Activated CD4-positive, alpha-beta T cell treated with anti-CD3 and anti-CD28 coated beads for 24 hours (primary cell): ENCODE data around the gene APRT.
"Not testable (repeated sequence)": the region's sequence is repeated elsewhere in the genome, so short reads cannot be mapped to it uniquely, and the experiment has no call there.

Source experiments
- DNase-seq, 2 donors: peaks; one replicate each; pipeline ENCODE4 v3.0.0-alpha.2; 2020; ENCODE audit warnings: low read depth in 2 of 2

Gene APRT

DNA sequence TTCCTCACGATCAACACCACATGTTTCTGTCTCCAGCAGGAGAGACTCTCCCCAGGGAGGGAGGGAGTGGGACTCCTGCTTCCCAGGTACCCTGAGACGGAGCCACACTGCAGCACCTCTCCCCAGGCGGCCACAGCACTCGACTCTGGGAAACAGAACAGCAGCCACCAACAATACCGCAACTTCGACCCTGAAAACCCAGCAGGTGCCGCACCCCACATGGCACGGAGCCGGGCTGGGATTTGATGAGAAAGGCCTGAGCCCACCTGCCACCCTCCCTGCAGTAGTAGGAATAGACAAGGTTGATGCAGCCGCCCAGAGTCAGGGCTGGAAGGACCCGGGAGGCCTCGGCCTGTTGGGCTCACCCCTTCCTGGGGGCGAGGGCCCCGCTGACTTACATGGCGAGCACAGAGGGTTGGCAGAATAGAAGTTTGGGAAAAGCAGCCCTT is 30.6 kb upstream of the APRT start:
- no peak for DNase-seq

GRCh38 chr16:88841521-88842307 is 30.0 kb upstream of the APRT start:
- no peak for DNase-seq

- no peak for DNase-seq
These were observed 29.0 kb upstream of the APRT start for GRCh38 chr16:88840600-88841215.

- no peak for DNase-seq
These were observed 28.2 kb upstream of the APRT start for GRCh38 chr16:88839745-88840599.

DNA sequence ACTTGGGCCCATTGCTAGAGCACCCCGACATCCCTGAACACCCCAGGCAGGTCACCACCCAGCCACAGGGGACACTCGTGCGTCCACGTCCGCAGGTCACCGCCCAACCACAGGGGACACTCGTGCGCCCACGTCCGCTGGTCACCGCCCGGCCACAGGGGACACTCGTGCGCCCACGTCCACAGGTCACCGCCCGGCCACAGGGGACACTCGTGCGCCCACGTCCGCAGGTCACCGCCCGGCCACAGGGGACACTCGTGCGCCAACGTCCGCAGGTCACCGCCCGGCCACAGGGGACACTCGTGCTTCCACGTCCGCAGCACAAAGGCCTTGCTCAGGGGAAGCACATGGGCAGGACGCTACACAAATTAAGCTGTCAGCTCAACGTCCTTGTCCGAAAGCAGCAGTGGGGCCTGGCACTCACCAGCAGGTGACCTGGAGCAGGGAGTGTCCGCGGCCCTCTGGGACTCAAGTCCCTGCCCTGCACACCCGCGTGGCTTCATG is 27.4 kb upstream of the APRT start:
- DNase-seq = no peak

DNA sequence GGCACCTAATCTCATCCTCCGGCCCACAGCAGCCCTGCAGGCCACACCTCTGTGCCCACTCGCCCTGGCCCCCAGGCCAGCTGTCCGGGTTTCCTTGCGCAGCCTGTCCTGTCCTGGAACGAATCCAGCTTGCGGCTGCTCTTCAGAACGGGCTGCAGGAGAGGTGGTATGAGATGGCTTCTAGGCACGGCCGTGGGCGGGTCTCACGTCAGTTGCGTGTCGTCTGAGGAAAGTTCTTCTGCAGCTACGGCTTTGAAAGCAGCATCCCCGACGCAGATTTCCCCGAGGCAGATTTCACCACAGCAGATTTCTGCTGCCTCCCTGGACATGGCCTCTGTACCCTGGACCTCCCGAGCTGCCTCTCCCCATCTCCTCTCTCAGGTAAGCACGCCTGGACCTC is 26.8 kb upstream of the APRT start:
- no peak for DNase-seq

GRCh38 chr16:88837806-88838205 is 26.1 kb upstream of the APRT start:
- no peak for DNase-seq

DNA sequence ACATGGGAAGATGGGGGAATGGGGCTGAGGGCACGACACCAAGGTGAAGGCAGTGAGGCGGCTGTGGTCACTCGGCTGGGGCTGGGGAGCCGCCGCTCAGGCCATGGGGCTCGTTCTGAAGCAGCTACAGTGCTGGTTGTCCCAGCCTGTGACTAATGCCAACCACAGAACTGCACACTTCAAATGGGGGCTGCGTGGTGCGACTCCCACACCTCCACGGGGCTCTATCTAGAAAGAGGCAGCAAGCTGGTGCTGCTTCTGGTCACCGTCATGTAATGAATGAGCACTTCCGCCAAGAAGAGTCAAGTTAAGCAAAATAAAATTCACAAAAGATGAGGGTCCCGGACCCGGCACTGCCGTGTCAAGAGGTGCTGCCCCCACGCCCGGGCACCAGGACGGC is 25.1 kb upstream of the APRT start:
- DNase-seq = no peak

- DNase-seq = no peak
These were observed 24.1 kb upstream of the APRT start for GRCh38 chr16:88835818-88836217.

- no peak for DNase-seq
These were observed 23.7 kb upstream of the APRT start for GRCh38 chr16:88835383-88835782.

DNA sequence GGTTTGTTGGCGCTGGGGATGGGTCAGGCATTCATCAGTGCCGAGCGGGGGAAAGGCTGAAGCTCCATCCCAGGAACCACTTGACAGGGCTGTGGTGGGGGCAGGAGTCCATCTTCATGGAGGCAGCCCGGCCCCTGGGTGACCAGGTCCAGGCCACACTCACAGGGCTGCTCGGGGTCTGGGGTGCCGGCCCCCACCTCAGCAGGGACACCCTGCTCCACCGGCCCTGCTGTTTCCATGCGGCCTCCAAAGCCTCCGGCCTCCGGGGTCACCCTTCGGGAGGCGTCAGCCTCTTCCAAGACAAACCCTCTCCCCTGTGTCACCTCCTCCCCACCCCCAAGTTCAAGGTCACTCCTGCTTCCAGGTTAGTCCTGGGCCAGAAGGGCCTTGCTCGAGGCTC is 22.9 kb upstream of the APRT start:
- no peak for DNase-seq

GRCh38 chr16:88833086-88833485 is 21.4 kb upstream of the APRT start:
- DNase-seq = no peak

DNA sequence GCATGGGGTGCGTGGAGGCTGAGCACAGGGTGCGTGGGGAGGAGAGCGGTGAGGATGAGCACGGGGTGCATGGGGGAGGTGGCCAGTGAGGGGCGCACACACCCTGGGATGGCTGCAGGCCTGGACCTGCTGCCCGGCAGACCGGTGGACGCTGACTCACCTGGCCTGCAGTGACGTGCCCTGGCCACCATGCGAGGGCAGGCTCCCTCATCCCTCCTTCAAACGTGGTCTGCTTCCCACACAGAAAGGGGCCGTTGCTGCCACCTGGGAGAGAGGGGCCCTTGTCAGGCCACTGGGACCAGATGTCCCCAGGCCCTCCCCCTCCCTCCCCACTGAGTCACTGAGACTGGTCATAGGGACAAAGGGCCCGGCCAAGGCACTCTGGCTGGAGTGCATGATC is 20.1 kb upstream of the APRT start:
- no peak for DNase-seq

DNA sequence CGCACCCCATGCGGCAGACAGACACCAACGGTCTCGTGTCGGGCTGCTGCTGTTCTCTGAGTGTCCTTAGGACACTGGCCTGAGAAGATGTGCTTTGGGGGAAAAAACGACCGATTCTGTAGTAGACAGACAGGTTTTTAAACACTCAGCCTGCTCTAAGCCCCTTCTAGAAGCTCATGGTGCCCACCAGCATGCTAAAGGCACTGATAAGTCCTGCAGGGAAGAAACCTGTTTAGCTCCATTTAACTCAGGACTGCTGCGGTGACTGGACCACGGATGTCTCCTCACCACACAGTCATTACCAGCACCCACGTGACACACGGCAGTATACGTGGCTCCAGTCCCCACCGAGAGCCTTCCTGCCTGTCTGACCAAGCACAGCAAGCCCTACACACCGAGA is 19.1 kb upstream of the APRT start:
- no peak for DNase-seq

DNA sequence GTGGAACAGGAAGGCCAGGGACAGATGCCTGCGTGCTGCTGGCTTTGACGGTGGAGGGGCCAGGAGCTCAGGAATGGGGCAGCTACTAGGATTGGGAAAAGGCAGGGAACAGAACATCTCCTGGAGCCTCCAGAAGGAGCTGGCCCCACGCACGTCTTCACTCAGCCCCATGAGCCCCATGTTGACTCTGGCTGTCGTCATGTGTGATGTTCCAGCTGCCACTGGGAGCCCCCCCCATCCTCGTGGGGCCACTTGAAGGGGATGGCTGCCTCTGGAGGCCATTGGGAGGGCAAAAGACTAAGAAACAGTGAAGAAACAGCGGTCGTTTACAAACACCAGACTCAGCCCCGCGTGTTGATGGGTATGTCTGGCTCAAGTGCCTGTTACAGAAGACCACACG is 18.5 kb upstream of the APRT start:
- DNase-seq = no peak

DNA sequence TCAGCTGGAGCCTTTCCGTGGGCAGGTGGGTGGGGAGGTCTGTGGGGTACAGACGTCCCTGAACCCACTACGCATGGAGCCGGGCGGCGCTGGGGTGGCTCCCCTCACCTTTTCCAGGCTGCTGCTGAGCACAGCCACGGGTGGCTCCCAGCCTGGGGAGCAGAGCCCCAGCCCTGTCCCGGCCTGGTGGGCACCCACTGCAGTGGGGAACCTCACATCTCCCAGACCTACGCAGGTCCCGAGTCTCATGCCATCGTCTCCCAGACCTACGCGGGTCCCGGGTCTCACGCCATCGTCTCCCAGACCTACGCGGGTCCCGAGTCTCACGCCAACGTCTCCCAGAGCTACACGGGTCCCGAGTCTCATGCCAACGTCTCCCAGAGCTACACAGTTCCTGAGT is 17.0 kb upstream of the APRT start:
- DNase-seq = no peak

GRCh38 chr16:88827727-88828126 is 16.0 kb upstream of the APRT start:
- DNase-seq = no peak

- DNase-seq = no peak
These were observed 14.5 kb upstream of the APRT start for GRCh38 chr16:88826070-88826840.

- DNase-seq = no peak
These were observed 13.4 kb upstream of the APRT start for GRCh38 chr16:88825146-88825545.

GRCh38 chr16:88824256-88825077 is 12.7 kb upstream of the APRT start:
- DNase-seq = no peak

DNA sequence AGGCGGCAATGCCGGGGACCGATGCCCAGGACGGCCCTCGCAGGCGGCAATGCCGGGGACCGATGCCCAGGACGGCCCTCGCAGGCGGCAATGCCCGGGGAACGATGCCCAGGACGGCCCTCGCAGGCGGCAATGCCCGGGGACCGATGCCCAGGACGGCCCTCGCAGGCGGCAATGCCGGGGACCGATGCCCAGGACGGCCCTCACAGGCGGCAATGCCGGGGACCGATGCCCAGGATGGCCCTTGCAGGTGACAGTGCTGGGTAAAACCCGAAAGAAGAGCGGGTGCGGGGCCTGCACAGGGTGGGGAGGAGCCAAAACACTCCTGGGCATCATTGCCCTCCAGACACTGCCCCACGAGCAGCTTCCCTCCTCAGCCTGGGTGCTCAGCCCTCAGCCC is 11.9 kb upstream of the APRT start:
- not testable (repeated sequence) for DNase-seq
